ENCODE measurements around the gene FHL2.

The FHL2 gene

GRCh38 chr2:105411720-105412407 is 13.0 kb upstream of the FHL2 start:
- peak; percentile 34 for DNase-seq (ENCODE audit: low spot score)
- no peak for TF ChIP-seq CTCF (IDR thresholded peaks at IDR 0.05; ENCODE audit: extremely low read depth, missing control alignments)

GRCh38 chr2:105410554-105410953 is 11.7 kb upstream of the FHL2 start:
- no peak for DNase-seq (ENCODE audit: low spot score)
- TF ChIP-seq CTCF (IDR thresholded peaks at IDR 0.05; ENCODE audit: extremely low read depth, missing control alignments) = no peak

- DNase-seq (ENCODE audit: low spot score) = no peak
- TF ChIP-seq CTCF (IDR thresholded peaks at IDR 0.05; ENCODE audit: extremely low read depth, missing control alignments) = no peak
Measured at GRCh38 chr2:105409717-105410116, 10.9 kb upstream of the FHL2 start.

- DNase-seq (ENCODE audit: low spot score) = no peak
- TF ChIP-seq CTCF (IDR thresholded peaks at IDR 0.05; ENCODE audit: extremely low read depth, missing control alignments) = no peak
Measured at GRCh38 chr2:105407946-105408743, 9.3 kb upstream of the FHL2 start.

GRCh38 chr2:105406221-105406620 is 7.4 kb upstream of the FHL2 start:
- no peak for DNase-seq (ENCODE audit: low spot score)
- no peak for TF ChIP-seq CTCF (IDR thresholded peaks at IDR 0.05; ENCODE audit: extremely low read depth, missing control alignments)

GRCh38 chr2:105405291-105405690 is 6.4 kb upstream of the FHL2 start:
- DNase-seq (ENCODE audit: low spot score) = no peak
- no peak for TF ChIP-seq CTCF (IDR thresholded peaks at IDR 0.05; ENCODE audit: extremely low read depth, missing control alignments)

GRCh38 chr2:105404736-105405135 is 5.9 kb upstream of the FHL2 start:
- TF ChIP-seq CTCF (IDR thresholded peaks at IDR 0.05; ENCODE audit: extremely low read depth, missing control alignments) = no peak
- no peak for DNase-seq (ENCODE audit: low spot score)
